Transverse colon (tissue), 4 donors: ENCODE data around the gene PLPP2. TPM values are rescaled to one million over a fixed set of nuclear protein-coding genes. Genes with fewer than 3 reads are reported as not detected.
A peak's percentile ranks its signal among the peaks of the same experiment; 100 is the strongest.
"Not testable (repeated sequence)": the region's sequence is repeated elsewhere in the genome, so short reads cannot be mapped to it uniquely, and the experiment has no call there.

ENCODE experiments used
- DNase-seq: peaks from one replicate; pipeline ENCODE4 v3.0.0-alpha.2; 2019
- H3K27ac ChIP-seq, 4 donors: fragments of 200-600 bp; sonication (generic); 2 replicates each; pipeline ENCODE4 v1.5.1; 2016 to 2018; ENCODE audit warnings: inconsistent platforms in 4 of 4
- H3K27me3 ChIP-seq: fragments of 200-600 bp; sonication (generic); 2 replicates; pipeline ENCODE4 v1.5.1; 2017; ENCODE audit warnings: inconsistent platforms
- H3K36me3 ChIP-seq, 4 donors: fragments of 200-600 bp; sonication (generic); 2 replicates each; pipeline ENCODE4 v1.5.1; 2017 to 2019; ENCODE audit warnings: inconsistent platforms in 4 of 4
- H3K4me1 ChIP-seq, 4 donors: fragments of 200-600 bp; sonication (generic); 2 replicates each; pipeline ENCODE4 v1.5.1; 2017 to 2020; ENCODE audit warnings: inconsistent platforms in 4 of 4
- H3K4me3 ChIP-seq, 4 donors: fragments of 200-600 bp; sonication (generic); 1 replicate in 1 of 4; 2 replicates in 3 of 4; pipeline versions ENCODE4 v1.5.1 to v1.6.1; 2017 to 2019; ENCODE audit warnings: inconsistent platforms in 4 of 4
- H3K9me3 ChIP-seq, 2 donors: fragments of 200-600 bp; sonication (generic); 2 replicates each; pipeline ENCODE4 v1.5.1; 2017 to 2019; ENCODE audit warnings: inconsistent platforms in 2 of 2
- EP300 ChIP-seq: sonication (generic); formaldehyde crosslinking; IDR thresholded peaks from one replicate; pipeline ENCODE4 v1.6.1; 2017; ENCODE audit warnings: antibody characterized with exemption, low read depth
- POLR2A ChIP-seq: fragments of 450-650 bp; IDR thresholded peaks from one replicate; pipeline ENCODE4 v1.6.1; 2016; ENCODE audit warnings: antibody characterized with exemption, mild to moderate bottlenecking, moderate library complexity
- POLR2AphosphoS5 ChIP-seq, 3 donors: sonication (generic); formaldehyde crosslinking; IDR thresholded peaks; one replicate each; pipeline ENCODE4 v1.6.1; 2016; ENCODE audit warnings: antibody characterized with exemption in 3 of 3
- WGBS, 2 donors: methylation state at CpG; one replicate each; pipeline ENCODE4 v1.1.5; 2018; ENCODE audit warnings: low coverage in 1 of 2; 5-methylcytosine and 5-hydroxymethylcytosine counted together
- in situ Hi-C, 4 donors: fragments of 200-750 bp; cut with MboI; loops; one replicate each; pipeline versions ENCODE4 v1.15.0 to v1.15.1; 2017; ENCODE audit warnings: low sequenced_read_pairs in 3 of 4, low pct_ligation_motif_present in 1 of 4, low pct_unique_long_range_greater_than_20kb in 1 of 4
- intact Hi-C: fragments of 100-400 bp; cut with DNase I; formaldehyde crosslinking; loops from one replicate; pipeline ENCODE4 v1.15.1; 2023; ENCODE audit warnings: low total_unique reads
- total RNA-seq, 4 donors: library from RNA; depleted of rRNA; stranded (reverse); fragments of >200 nt; gene quantifications; one replicate each; pipeline ENCODE4 v1.1.0, GENCODE V29; 2016
- TF ChIP-seq, protein P1 (sequence below), 5 experiments: fragments of 200-600 bp in 3 of 5; fragments of 450-650 bp in 2 of 5; sonication (generic) in 3 of 5; IDR thresholded peaks; 1 replicate in 2 of 5; 2 replicates in 3 of 5; pipeline ENCODE4 v1.5.1; 2016 to 2017; ENCODE audit warnings: antibody characterized with exemption in 5 of 5, inconsistent platforms in 3 of 5, mild to moderate bottlenecking in 2 of 5, moderate library complexity in 1 of 5

Gene PLPP2
- total RNA-seq, 4 donors from 2014 or later, result 130 to 190 (median 159) TPM

- H3K36me3 ChIP-seq, result no peaks in the 10 kb centered on the region
- in situ Hi-C loops, result no loop called here
These were observed 22.0 kb downstream of the PLPP2 start for GRCh38 chr19:269241-269640.

GRCh38 chr19:262125-262524 is 29.1 kb downstream of the PLPP2 start:
- H3K36me3 ChIP-seq, result no peaks in the 10 kb centered on the region
- TF ChIP-seq POLR2AphosphoS5 (IDR thresholded peaks at IDR 0.05) (no peak), POLR2A (no peak), EP300 (no peak)
- TF ChIP-seq, protein P1, sequence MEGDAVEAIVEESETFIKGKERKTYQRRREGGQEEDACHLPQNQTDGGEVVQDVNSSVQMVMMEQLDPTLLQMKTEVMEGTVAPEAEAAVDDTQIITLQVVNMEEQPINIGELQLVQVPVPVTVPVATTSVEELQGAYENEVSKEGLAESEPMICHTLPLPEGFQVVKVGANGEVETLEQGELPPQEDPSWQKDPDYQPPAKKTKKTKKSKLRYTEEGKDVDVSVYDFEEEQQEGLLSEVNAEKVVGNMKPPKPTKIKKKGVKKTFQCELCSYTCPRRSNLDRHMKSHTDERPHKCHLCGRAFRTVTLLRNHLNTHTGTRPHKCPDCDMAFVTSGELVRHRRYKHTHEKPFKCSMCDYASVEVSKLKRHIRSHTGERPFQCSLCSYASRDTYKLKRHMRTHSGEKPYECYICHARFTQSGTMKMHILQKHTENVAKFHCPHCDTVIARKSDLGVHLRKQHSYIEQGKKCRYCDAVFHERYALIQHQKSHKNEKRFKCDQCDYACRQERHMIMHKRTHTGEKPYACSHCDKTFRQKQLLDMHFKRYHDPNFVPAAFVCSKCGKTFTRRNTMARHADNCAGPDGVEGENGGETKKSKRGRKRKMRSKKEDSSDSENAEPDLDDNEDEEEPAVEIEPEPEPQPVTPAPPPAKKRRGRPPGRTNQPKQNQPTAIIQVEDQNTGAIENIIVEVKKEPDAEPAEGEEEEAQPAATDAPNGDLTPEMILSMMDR (IDR thresholded peaks at IDR 0.05), result no peak
- WGBS, 2 donors, result 78 to 82% methylated on average over 1 of the region's 1 CpG
- H3K27ac ChIP-seq, result no peak overlapping the region
- in situ Hi-C loops, result no loop called here
- intact Hi-C loops, result no loop called here
- peaks cover 28% of the 10 kb centered on the region for H3K27me3 ChIP-seq
- peaks cover 0 to 12% (median 2%) of the 10 kb centered on the region in 4 donors for H3K4me1 ChIP-seq
- no peaks in the 10 kb centered on the region for H3K9me3 ChIP-seq
- H3K4me3 ChIP-seq, result no peak overlapping the region
- DNase-seq, result no peak

More at GRCh38 chr19:269241-269640, 22.0 kb downstream of the PLPP2 start:
- H3K4me3 ChIP-seq, result no peak overlapping the region
- no peak for DNase-seq
- TF ChIP-seq POLR2A (no peak), EP300 (no peak), POLR2AphosphoS5 (IDR thresholded peaks at IDR 0.05) (no peak)
- TF ChIP-seq, protein P1 (IDR thresholded peaks at IDR 0.05), result no peak
- H3K27me3 ChIP-seq, result peaks cover 31% of the 10 kb centered on the region
- intact Hi-C loops, result no loop called here
- H3K4me1 ChIP-seq, result peaks cover 0 to 13% (median 7%) of the 10 kb centered on the region in 4 donors
- H3K27ac ChIP-seq, result no peak overlapping the region
- H3K9me3 ChIP-seq, result no peaks in the 10 kb centered on the region

- H3K4me1 ChIP-seq, H3K36me3 ChIP-seq, H3K9me3 ChIP-seq, H3K4me3 ChIP-seq, intact Hi-C loops, in situ Hi-C loops, H3K27ac ChIP-seq, H3K27me3 ChIP-seq, DNase-seq: not testable (repeated sequence)
- 88% methylated on average over 3 of the region's 3 CpGs; no CpG with 5 or more reads in 1 of the 2 donors for WGBS, 2 donors
These were observed 34.4 kb downstream of the PLPP2 start for GRCh38 chr19:256804-257203.

- H3K9me3 ChIP-seq, H3K4me1 ChIP-seq, DNase-seq, intact Hi-C loops, in situ Hi-C loops, H3K36me3 ChIP-seq, H3K4me3 ChIP-seq, H3K27ac ChIP-seq: not testable (repeated sequence)
- 65 to 73% methylated on average over 4 to 7 of the region's 7 CpGs for WGBS, 2 donors
- H3K27me3 ChIP-seq, result peaks cover 11% of the 10 kb centered on the region
These were observed 38.6 kb downstream of the PLPP2 start for GRCh38 chr19:252421-253186.

GRCh38 chr19:246551-246950 is 44.7 kb downstream of the PLPP2 start:
- peaks cover 2% of the 10 kb centered on the region for H3K27me3 ChIP-seq
- 90 to 100% methylated on average over 2 to 47 of the region's 48 CpGs for WGBS, 2 donors
- H3K9me3 ChIP-seq, result no peaks in the 10 kb centered on the region
- no peaks in the 10 kb centered on the region for H3K4me1 ChIP-seq
- no peaks in the 10 kb centered on the region for H3K36me3 ChIP-seq
- DNase-seq, result peak; percentile 7
- intact Hi-C loops (no loop called here), in situ Hi-C loops (no loop called here)
- H3K4me3 ChIP-seq, result no peak overlapping the region
- TF ChIP-seq, protein P1 (IDR thresholded peaks at IDR 0.05), result no peak
- TF ChIP-seq POLR2A, result no peak
- no peak for TF ChIP-seq EP300
- TF ChIP-seq POLR2AphosphoS5 (IDR thresholded peaks at IDR 0.05), result no peak
- H3K27ac ChIP-seq, result no peak overlapping the region

GRCh38 chr19:245900-246299 is 45.3 kb downstream of the PLPP2 start:
- WGBS, 2 donors, result 54 to 84% methylated on average over 6 to 13 of the region's 13 CpGs
- in situ Hi-C loops, DNase-seq, intact Hi-C loops, H3K27me3 ChIP-seq, H3K36me3 ChIP-seq, H3K4me1 ChIP-seq, H3K27ac ChIP-seq, H3K9me3 ChIP-seq: not testable (repeated sequence)
- peak overlapping the region in 1 of 4 donors; percentile 21 for H3K4me3 ChIP-seq
